K562 (cell line): ENCODE data around the gene IRF3. TPM values are rescaled to one million over a fixed set of nuclear protein-coding genes. Genes with fewer than 3 reads are reported as not detected.

Experiments used
- ATAC-seq: fragments of 200-7000 bp; cut with Tn5 transposase; 3 replicates; pipeline ENCODE4 v1.9.1; 2020; ENCODE audit warnings: moderate library complexity
- BruUV-seq: library from RNA; stranded (reverse); fragments of 400-500 nt; replicated peaks from 2 replicates; lab custom pipeline; 2021; lab: Mats Ljungman, UMichigan
- CTCF ChIA-PET: fragments of 300-600 bp; formaldehyde crosslinking; extraction: SDS; loops from one replicate; lab custom pipeline; 2021; ENCODE audit warnings: low intra/inter-chr PET ratio; lab: Yijun Ruan, JAX
- POLR2A ChIA-PET: fragments of 300-600, 350-650 bp; sonication (Branson Sonifier 250); formaldehyde crosslinking; extraction: SDS; loops from one replicate; lab custom pipeline; 2021; ENCODE audit warnings: antibody characterized with exemption, inconsistent platforms; lab: Yijun Ruan, JAX
- DNase-seq, 4 experiments: peaks; one replicate each; pipeline versions ENCODE4 v3.0.0 to v3.0.0-alpha.2; 2011 to 2018; ENCODE audit warnings: low spot score in 3 of 4, mixed read lengths in 3 of 4; ENCODE audit errors: extremely low read depth in 1 of 4
- FAIRE-seq: peaks from 2 replicates; lab custom pipeline; 2011; peaks lifted over from hg19 to GRCh38; lab: Jason Lieb, UNC
- H2AFZ ChIP-seq: 2 replicates; pipeline ENCODE4 v1.6.0; 2011; ENCODE audit warnings: low read depth, low read length, control low read depth, inconsistent platforms
- H3K27ac ChIP-seq: fragments of 200-600 bp; 3 replicates; pipeline ENCODE4 v1.8.0; 2011; ENCODE audit warnings: low read depth, mild to moderate bottlenecking, control low read depth, inconsistent platforms, low read length, moderate library complexity, mixed read lengths; ENCODE audit errors: extremely low read depth
- H3K27me3 ChIP-seq, 2 experiments: fragments of 300-600 bp in 1 of 2; 2 replicates in 1 of 2; 3 replicates in 1 of 2; pipeline versions ENCODE4 v1.6.0 to v1.8.0; 2011; ENCODE audit warnings: inconsistent platforms in 2 of 2, low read length in 2 of 2, mild to moderate bottlenecking in 1 of 2, mixed read lengths in 1 of 2, moderate library complexity in 1 of 2; ENCODE audit not compliant: control insufficient read depth in 2 of 2, insufficient read depth in 2 of 2
- H3K36me3 ChIP-seq: fragments of 300-600 bp; 3 replicates; pipeline ENCODE4 v1.8.0; 2011; ENCODE audit warnings: mild to moderate bottlenecking, low read length, inconsistent platforms; ENCODE audit not compliant: control insufficient read depth, insufficient read depth
- H3K4me1 ChIP-seq, 2 experiments: fragments of 200-600 bp in 1 of 2; replicated peaks in 1 of 2; 2 replicates in 1 of 2; 3 replicates in 1 of 2; pipeline versions ENCODE4 v1.5.1 to v1.8.0; 2011; ENCODE audit warnings: inconsistent platforms in 2 of 2, low read length in 2 of 2, mild to moderate bottlenecking in 1 of 2, mixed read lengths in 1 of 2, moderate library complexity in 1 of 2; ENCODE audit not compliant: control insufficient read depth in 2 of 2, insufficient read depth in 2 of 2
- H3K4me2 ChIP-seq: 2 replicates; pipeline ENCODE4 v1.6.1; 2011; ENCODE audit warnings: low read length, control low read depth, inconsistent platforms, mixed read lengths; ENCODE audit not compliant: insufficient read depth
- H3K4me3 ChIP-seq: fragments of 200-600 bp; sonication (generic), shearing (Covaris generic); 2 replicates; pipeline ENCODE4 v1.5.1; 2016; ENCODE audit warnings: control low read depth, inconsistent platforms
- H3K79me2 ChIP-seq: fragments of 200-600 bp; 3 replicates; pipeline ENCODE4 v1.8.0; 2011; ENCODE audit warnings: low read length, inconsistent platforms; ENCODE audit not compliant: control insufficient read depth, insufficient read depth
- H3K9ac ChIP-seq, 2 experiments: 2 replicates each; pipeline versions ENCODE4 v1.6.0 to v1.6.1; 2011; ENCODE audit warnings: low read depth in 2 of 2, low read length in 2 of 2, control low read depth in 1 of 2, inconsistent platforms in 1 of 2, mild to moderate bottlenecking in 1 of 2, mixed read lengths in 1 of 2; ENCODE audit not compliant: insufficient read depth in 1 of 2
- H3K9me1 ChIP-seq: one replicate; pipeline ENCODE4 v1.6.0; 2011; ENCODE audit warnings: inconsistent platforms, mild to moderate bottlenecking, low read length, moderate library complexity; ENCODE audit not compliant: control insufficient read depth, insufficient read depth
- H3K9me3 ChIP-seq: replicated peaks from 2 replicates; pipeline ENCODE4 v1.5.1; 2011; ENCODE audit warnings: low read depth, low read length, inconsistent platforms; ENCODE audit not compliant: control insufficient read depth, insufficient read depth
- H4K20me1 ChIP-seq: replicated peaks from 2 replicates; pipeline ENCODE4 v1.6.1; 2011; ENCODE audit warnings: low read length, inconsistent platforms, mixed read lengths; ENCODE audit not compliant: control insufficient read depth, insufficient read depth
- ASH1L ChIP-seq: fragments of 450-650 bp; IDR thresholded peaks from 2 replicates; pipeline ENCODE4 v1.6.1; 2018; ENCODE audit warnings: borderline replicate concordance, mild to moderate bottlenecking, low read depth; ENCODE audit not compliant: partially characterized antibody
- CBX1 ChIP-seq: sonication (generic); IDR thresholded peaks from 2 replicates; pipeline ENCODE4 v1.6.1; 2016; ENCODE audit warnings: antibody characterized with exemption, low read depth, mild to moderate bottlenecking
- EGR1 ChIP-seq: fragments of 450-650 bp; conservative IDR thresholded peaks from 2 replicates; pipeline ENCODE4 v1.6.1; 2017; ENCODE audit warnings: mild to moderate bottlenecking
- HMGN3 ChIP-seq: IDR thresholded peaks from 2 replicates; pipeline ENCODE4 v1.6.1; 2011; ENCODE audit warnings: borderline replicate concordance, low read depth, mild to moderate bottlenecking, mixed read lengths, low read length; ENCODE audit not compliant: insufficient read length; ENCODE audit errors: extremely low read depth
- JUN ChIP-seq, 2 experiments: sonication (generic) in 1 of 2; formaldehyde crosslinking in 1 of 2; IDR thresholded peaks; 2 replicates each; pipeline versions ENCODE4 v1.6.1 to v1.8.0; 2012 to 2022; ENCODE audit warnings: borderline replicate concordance in 2 of 2, mild to moderate bottlenecking in 2 of 2, improper control_type of control experiment in 1 of 2, low read depth in 1 of 2, low read length in 1 of 2, missing genetic modification reagents in 1 of 2
- MBD2 ChIP-seq: sonication (generic); IDR thresholded peaks from 2 replicates; pipeline ENCODE4 v1.6.1; 2016; ENCODE audit warnings: low read depth, borderline replicate concordance
- SPI1 ChIP-seq: IDR thresholded peaks from 2 replicates; pipeline ENCODE4 v1.6.1; 2011; ENCODE audit warnings: low read depth, low read length, control low read depth, borderline replicate concordance
- ZKSCAN8 ChIP-seq: fragments of 200-800 bp; sonication (Bioruptor generic); IDR thresholded peaks from 2 replicates; pipeline ENCODE4 v1.6.1; 2016; ENCODE audit warnings: missing genetic modification characterization, missing compliant biosample characterization
- ZNF184 ChIP-seq: sonication (generic); formaldehyde crosslinking; IDR thresholded peaks from 2 replicates; pipeline ENCODE4 v1.5.0; 2020; ENCODE audit warnings: missing genetic modification reagents
- ZNF197 ChIP-seq: fragments of 200-800 bp; sonication (Bioruptor generic); IDR thresholded peaks from 2 replicates; pipeline ENCODE4 v1.6.1; 2016; ENCODE audit warnings: low read depth, missing genetic modification characterization, missing compliant biosample characterization
- ZNF239 ChIP-seq: fragments of 250-450 bp; sonication (Bioruptor Pico); IDR thresholded peaks from 2 replicates; pipeline ENCODE4 v1.4.0; 2020; ENCODE audit warnings: mild to moderate bottlenecking
- ZNF354B ChIP-seq: fragments of 250-450 bp; sonication (Bioruptor Pico); IDR thresholded peaks from 2 replicates; pipeline ENCODE4 v1.4.0; 2020
- ZNF75A ChIP-seq: fragments of 450-650 bp; formaldehyde crosslinking; IDR thresholded peaks from 2 replicates; pipeline ENCODE4 v1.4.0; 2020; ENCODE audit warnings: mild to moderate bottlenecking
- WGBS: fragments of 100-300 bp; shearing (Covaris generic); methylation state at CpG from one replicate; pipeline ENCODE4 v1.1.6; 2016; ENCODE audit warnings: low coverage, mixed read lengths; ENCODE audit not compliant: insufficient coverage; ENCODE audit errors: missing lambda C conversion rate; 5-methylcytosine and 5-hydroxymethylcytosine counted together
- in situ Hi-C: fragments of 300-500 bp; cut with MboI; formaldehyde crosslinking; loops from 4 replicates; pipeline ENCODE4 v1.15.0; 2018; ENCODE audit warnings: inconsistent platforms, mixed read lengths
- intact Hi-C: fragments of 100-400 bp; cut with micrococcal nuclease; formaldehyde crosslinking; loops from 2 replicates; pipeline ENCODE4 v1.14.2; 2022
- polyA plus RNA-seq, 8 experiments: library from polyadenylated mRNA; depleted of rRNA in 4 of 8; stranded (reverse) in 5 of 8; unstranded in 3 of 8; fragments of >200 nt; fragmentation: Nextera tagmentation in 2 of 8; fragmentation: Illumina TruSeq in 1 of 8; extraction: Ambion mirVana in 2 of 8; extraction: Trizol in 1 of 8; gene quantifications; 2 replicates each; pipeline versions ENCODE4 v1.2.1 to v1.2.3, GENCODE V29; 2011 to 2014; ENCODE audit warnings: inconsistent platforms in 1 of 8, missing spikeins in 1 of 8
- total RNA-seq, 7 experiments: library from RNA; depleted of rRNA in 6 of 7; stranded (reverse); fragments of >200 nt in 6 of 7; fragmentation: Illumina TruSeq in 2 of 7; extraction: Trizol in 2 of 7; gene quantifications; 2 replicates each; pipeline versions ENCODE4 v1.2.1 to v1.2.3, GENCODE V29; 2011 to 2021; ENCODE audit warnings: low replicate concordance in 1 of 7
- TF ChIP-seq, protein P1 (sequence below), 2 experiments: fragments of 450-650 bp in 1 of 2; sonication (generic) in 1 of 2; formaldehyde crosslinking in 1 of 2; IDR thresholded peaks in 1 of 2; conservative IDR thresholded peaks in 1 of 2; 2 replicates each; pipeline versions ENCODE4 v1.6.1 to v1.8.1; 2016 to 2023; ENCODE audit warnings: mild to moderate bottlenecking in 2 of 2, moderate library complexity in 2 of 2, inconsistent platforms in 1 of 2, missing genetic modification reagents in 1 of 2

IRF3 gene
- total and polyA plus RNA-seq, 9 of the 15 experiments (the other 6 are each of a cell fraction or from before 2014, with no cell fraction given), result 7.5 to 145 (median 65.4) TPM

GRCh38 chr19:49669516-49669915, 3.9 kb upstream of the IRF3 start:
- H3K9me3 ChIP-seq, result no peaks in the 10 kb centered on the region; the same call in 1 of the 2 replicates
- H3K27me3 ChIP-seq, result no peaks in the 10 kb centered on the region
- no peak overlapping the region for H3K4me3 ChIP-seq
- ChIA-PET CTCF (no interaction called here), POLR2A (interaction anchor here (0.9 to 1.8 kb wide), 4 partner anchors 15 to 174 kb away, joined by 3 to 4 read pairs (median 4); partner anchors contain the start of gene RPS11)
- WGBS, result 82% methylated on average over 3 of the region's 3 CpGs
- in situ Hi-C loops (no loop called here), intact Hi-C loops (no loop called here)
- no TSS peak for BruUV-seq
- peak; percentile 29 for FAIRE-seq
- H3K36me3 ChIP-seq, result peaks cover 64% of the 10 kb centered on the region
- peak in 1 of 4 experiments; percentile 36 for DNase-seq
- H3K9ac ChIP-seq, result no peak overlapping the region
- H3K4me1 ChIP-seq, result peaks cover 16 to 27% of the 10 kb centered on the region in 2 experiments; a peak in 4 of 5 replicates
- ATAC-seq, result no peak
- H3K79me2 ChIP-seq, result peaks cover 44% of the 10 kb centered on the region
- H3K9me1 ChIP-seq, result no peaks in the 10 kb centered on the region
- H2AFZ ChIP-seq, result no peak overlapping the region
- TF ChIP-seq HMGN3 (no peak), ZNF184 (CRISPR knock-in tag) (no peak), EGR1 (peak; percentile 85), ZNF75A (CRISPR knock-in tag) (no peak), ASH1L (no peak), CBX1 (no peak)
- no peak overlapping the region for H3K27ac ChIP-seq
- H3K4me2 ChIP-seq, result no peak overlapping the region
- H4K20me1 ChIP-seq, result 0 out of 2 replicates have a peak, but pooled peaks cover 9% of the 10 kb centered on the region

GRCh38 chr19:49667473-49667872, 1.8 kb upstream of the IRF3 start:
- Histone ChIP-seq H2AFZ (no peak overlapping the region), H3K79me2 (peaks cover 58% of the 10 kb centered on the region), H3K27me3 (no peaks in the 10 kb centered on the region), H3K9ac (peak overlapping the region; percentile 94 to 98), H4K20me1 (peaks cover 6% of the 10 kb centered on the region; the same call in 1 of the 2 replicates), H3K4me2 (peak overlapping the region; percentile 99), H3K4me3 (peak overlapping the region; percentile 81), H3K36me3 (peaks cover 56% of the 10 kb centered on the region), H3K4me1 (peaks cover 16 to 35% of the 10 kb centered on the region in 2 experiments; a peak in 4 of 5 replicates), H3K9me3 (no peaks in the 10 kb centered on the region), H3K9me1 (no peaks in the 10 kb centered on the region), H3K27ac (peak overlapping the region; percentile 91)
- CTCF ChIA-PET, result no interaction called here
- POLR2A ChIA-PET, result interaction anchor here (5.2 to 6.1 kb wide), 2 partner anchors 9 to 11 kb away, joined by 28 to 35 read pairs; partner anchors contain the start of gene PRMT1
- DNase-seq, result peak in 1 of 4 experiments; percentile 31
- WGBS, result 70% methylated on average over 2 of the region's 2 CpGs
- intact Hi-C loops (no loop called here), in situ Hi-C loops (no loop called here)
- no peak for ATAC-seq
- peak; percentile 40 for FAIRE-seq
- BruUV-seq, result no TSS peak
- TF ChIP-seq MBD2, result no peak
- TF ChIP-seq, protein P1, sequence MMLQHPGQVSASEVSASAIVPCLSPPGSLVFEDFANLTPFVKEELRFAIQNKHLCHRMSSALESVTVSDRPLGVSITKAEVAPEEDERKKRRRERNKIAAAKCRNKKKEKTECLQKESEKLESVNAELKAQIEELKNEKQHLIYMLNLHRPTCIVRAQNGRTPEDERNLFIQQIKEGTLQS (IDR thresholded peaks at IDR 0.05), result peak; percentile 84
- TF ChIP-seq, protein P1 (CRISPR knock-in tag; conservative IDR thresholded peaks at IDR 0.05), result no peak
- TF ChIP-seq SPI1, result peak; percentile 86
- TF ChIP-seq ZNF239, result no peak
- TF ChIP-seq JUN (IDR thresholded peaks at IDR 0.05; ENCODE audit: borderline replicate concordance, low read depth, low read length), result 0 out of 2 replicates have a peak, but pooled peaks have one; percentile 11
- no peak for TF ChIP-seq JUN (CRISPR knock-in tag; IDR thresholded peaks at IDR 0.05; ENCODE audit: borderline replicate concordance)
- no peak for TF ChIP-seq ZNF197 (CRISPR knock-in tag)
- TF ChIP-seq ZKSCAN8 (CRISPR knock-in tag), result no peak
- no peak for TF ChIP-seq ZNF354B (CRISPR knock-in tag)
